Spleen (tissue), 11 donors: ENCODE results near the gene ZSCAN5A. TPM values are rescaled to one million over a fixed set of nuclear protein-coding genes. Genes with fewer than 3 reads are reported as not detected.

Experiments used
- DNase-seq: peaks from one replicate; pipeline ENCODE4 v3.0.0-alpha.2; 2020
- H3K27ac ChIP-seq, 8 donors: fragments of 200-600 bp; sonication (generic) in 7 of 8; 1 replicate in 4 of 8; 2 replicates in 4 of 8; pipeline versions ENCODE4 v1.5.0 to v1.8.0; 2016 to 2021; ENCODE audit warnings: inconsistent platforms in 4 of 8, mild to moderate bottlenecking in 4 of 8, moderate library complexity in 1 of 8
- H3K27me3 ChIP-seq, 7 donors: fragments of 200-600 bp; sonication (generic) in 6 of 7; replicated peaks in 1 of 7; 1 replicate in 4 of 7; 2 replicates in 3 of 7; pipeline versions ENCODE4 v1.5.0 to v1.8.0; 2016 to 2021; ENCODE audit warnings: inconsistent platforms in 3 of 7, mild to moderate bottlenecking in 1 of 7
- H3K36me3 ChIP-seq, 6 donors: fragments of 200-600 bp; sonication (generic) in 5 of 6; 1 replicate in 4 of 6; 2 replicates in 2 of 6; pipeline versions ENCODE4 v1.5.0 to v1.8.0; 2016 to 2021; ENCODE audit warnings: inconsistent platforms in 2 of 6
- H3K4me1 ChIP-seq, 6 donors: fragments of 200-600 bp; sonication (generic) in 5 of 6; 1 replicate in 3 of 6; 2 replicates in 3 of 6; pipeline versions ENCODE4 v1.5.0 to v1.8.0; 2016 to 2021; ENCODE audit warnings: inconsistent platforms in 3 of 6
- H3K4me3 ChIP-seq, 8 donors: fragments of 200-600 bp; sonication (generic) in 7 of 8; 1 replicate in 4 of 8; 2 replicates in 4 of 8; pipeline versions ENCODE4 v1.5.0 to v1.8.0; 2016 to 2021; ENCODE audit warnings: inconsistent platforms in 4 of 8, mild to moderate bottlenecking in 4 of 8, moderate library complexity in 2 of 8
- H3K9me3 ChIP-seq, 8 donors: fragments of 200-600 bp; sonication (generic) in 7 of 8; 1 replicate in 4 of 8; 2 replicates in 4 of 8; pipeline versions ENCODE4 v1.5.0 to v1.8.0; 2016 to 2021; ENCODE audit warnings: inconsistent platforms in 4 of 8
- CTCF ChIP-seq, 11 experiments: fragments of 200-600 bp in 7 of 11; fragments of 450-650 bp in 4 of 11; sonication (generic) in 4 of 11; IDR thresholded peaks in 8 of 11; conservative IDR thresholded peaks in 3 of 11; 1 replicate in 7 of 11; 2 replicates in 4 of 11; pipeline versions ENCODE4 v1.4.0 to v1.8.0; 2016 to 2021; ENCODE audit warnings: antibody characterized with exemption in 11 of 11, inconsistent platforms in 4 of 11, mild to moderate bottlenecking in 1 of 11
- POLR2A ChIP-seq, 3 donors: fragments of 450-650 bp; IDR thresholded peaks; one replicate each; pipeline ENCODE4 v1.5.1; 2017; ENCODE audit warnings: antibody characterized with exemption in 3 of 3, mild to moderate bottlenecking in 1 of 3
- POLR2AphosphoS5 ChIP-seq, 3 donors: sonication (generic); formaldehyde crosslinking; IDR thresholded peaks; one replicate each; pipeline ENCODE4 v1.5.1; 2017; ENCODE audit warnings: antibody characterized with exemption in 3 of 3
- WGBS, 5 donors: extraction: QIAGEN DNeasy Blood & Tissue Kit in 3 of 5; methylation state at CpG; one replicate each; pipeline versions ENCODE4 v1.1.5 to v1.1.7; 2013 to 2018; 5-methylcytosine and 5-hydroxymethylcytosine counted together
- intact Hi-C: fragments of 100-400 bp; cut with DNase I; formaldehyde crosslinking; loops from one replicate; pipeline ENCODE4 v1.15.0; 2023; ENCODE audit warnings: low total_unique reads
- polyA plus RNA-seq, 3 donors: library from polyadenylated mRNA; stranded (reverse); fragments of 200-250 nt; gene quantifications; one replicate each; pipeline ENCODE4 v1.2.1, GENCODE V29; 2013
- total RNA-seq, 7 donors: library from RNA; depleted of rRNA in 3 of 7; stranded (reverse); fragments of >200 nt in 3 of 7; fragmentation: NEBNext Ultra II Directional in 4 of 7; extraction: Animal tissue kit (Norgen Biotek cat#: 25700) in 4 of 7; gene quantifications; one replicate each; pipeline versions ENCODE4 v1.1.0 to v1.2.1, GENCODE V29; 2016 to 2021
- donor health status: healthy with polysubstance abuse.
- donor health status: DM: no; HTN: no; CAD: no; lungs with moderate emphysema.
- donor health status: DM: no; HTN: no; CAD: no.
- donor health status: Bipolar disorder and iron deficiency.
- donor health status: healthy.
- donor health status: DM: no; HTN: no; CAD: no.
- donor health status: DM: yes; HTN: yes; CAD: no.

The ZSCAN5A gene
- total and polyA plus RNA-seq, 10 donors: 3.4 to 18.7 (median 7.1) TPM

- no peak for DNase-seq
Observed at GRCh38 chr19:56314018-56314380, 640 bp downstream of the ZSCAN5A start.

DNA sequence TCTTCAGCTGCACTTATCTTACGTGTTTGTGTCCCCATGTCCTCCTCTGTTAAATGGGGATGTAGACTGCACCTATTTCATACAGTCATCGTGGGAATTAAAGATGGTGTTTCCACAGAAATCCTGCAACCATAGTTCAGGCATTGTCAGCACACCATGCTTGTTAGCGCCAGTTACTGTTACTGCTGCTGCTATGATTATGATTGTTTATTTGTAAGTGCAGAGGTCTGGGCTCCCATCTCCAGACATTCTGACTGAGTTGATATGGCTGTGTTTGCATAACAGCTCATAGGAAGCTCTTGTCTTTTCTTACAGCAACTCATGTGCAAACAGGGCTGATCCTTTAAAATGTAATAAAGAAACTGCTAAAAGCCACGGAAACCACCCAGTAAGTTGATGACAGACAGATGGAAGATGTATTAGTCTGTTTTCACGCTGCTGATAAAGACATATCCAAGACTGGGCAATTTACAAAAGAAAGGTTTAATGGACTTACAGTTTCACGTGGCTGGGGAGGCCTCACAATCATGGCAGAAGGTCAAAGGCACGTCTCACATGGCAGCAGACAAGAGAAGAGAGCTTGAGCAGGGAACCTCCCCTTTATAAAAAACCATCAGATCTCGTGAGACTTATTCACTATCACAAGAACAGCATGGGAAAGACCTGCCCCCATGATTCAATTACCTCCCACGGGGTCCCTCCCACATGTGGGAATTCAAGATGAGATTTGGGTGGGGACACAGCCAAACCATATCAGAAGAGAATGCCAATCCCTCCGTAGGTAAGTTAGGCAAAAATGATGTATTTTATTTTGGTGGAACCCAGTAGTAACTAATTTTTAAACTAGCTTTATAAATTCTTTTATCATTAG is 1.6 kb downstream of the ZSCAN5A start:
- Histone ChIP-seq H3K9me3 (no peaks in the 10 kb centered on the region), H3K4me3 (peak overlapping the region in 1 of 8 donors; percentile 86), H3K27ac (peak overlapping the region in 3 of 8 donors; percentile 94 to 97 (median 95)), H3K4me1 (peaks cover 9 to 47% (median 28%) of the 10 kb centered on the region in 6 donors), H3K36me3 (peaks cover 0 to 28% (median 9%) of the 10 kb centered on the region in 6 donors), H3K27me3 (no peaks in the 10 kb centered on the region)
- DNase-seq: no peak
- WGBS, 5 donors: 74 to 80% (median 77%) methylated on average over 10 of the region's 10 CpGs
- no peak for TF ChIP-seq CTCF (IDR thresholded peaks at IDR 0.05 in 8 of 11, conservative IDR thresholded peaks at IDR 0.05 in 3 of 11)
- intact Hi-C loops: no loop called here

More at GRCh38 chr19:56314018-56314380, 640 bp downstream of the ZSCAN5A start:
- no peaks in the 10 kb centered on the region for H3K27me3 ChIP-seq
- peak overlapping the region; percentile 90 to 98 (median 96) for H3K27ac ChIP-seq
- peaks cover 0 to 28% (median 9%) of the 10 kb centered on the region in 6 donors for H3K36me3 ChIP-seq
- no peak for TF ChIP-seq POLR2AphosphoS5 (IDR thresholded peaks at IDR 0.05)
- no peak for TF ChIP-seq POLR2A (IDR thresholded peaks at IDR 0.05)
- TF ChIP-seq CTCF (IDR thresholded peaks at IDR 0.05 in 8 of 11, conservative IDR thresholded peaks at IDR 0.05 in 3 of 11): no peak
- H3K4me1 ChIP-seq: peaks cover 9 to 57% (median 29%) of the 10 kb centered on the region in 6 donors
- H3K9me3 ChIP-seq: no peaks in the 10 kb centered on the region
- intact Hi-C loops: no loop called here
- H3K4me3 ChIP-seq: peak overlapping the region; percentile 68 to 94 (median 88)
- WGBS, 5 donors: 1 to 2% (median 1%) methylated on average over 9 of the region's 9 CpGs

- 41 to 59% (median 53%) methylated on average over 4 of the region's 4 CpGs for WGBS, 5 donors
- Histone ChIP-seq H3K4me1 (peaks cover 9 to 50% (median 29%) of the 10 kb centered on the region in 6 donors), H3K4me3 (no peak overlapping the region), H3K36me3 (peaks cover 0 to 28% (median 9%) of the 10 kb centered on the region in 6 donors), H3K9me3 (no peaks in the 10 kb centered on the region), H3K27ac (no peak overlapping the region), H3K27me3 (no peaks in the 10 kb centered on the region)
- DNase-seq: no peak
- intact Hi-C loops: no loop called here
- TF ChIP-seq CTCF (IDR thresholded peaks at IDR 0.05 in 8 of 11, conservative IDR thresholded peaks at IDR 0.05 in 3 of 11) (no peak), POLR2AphosphoS5 (IDR thresholded peaks at IDR 0.05) (no peak), POLR2A (IDR thresholded peaks at IDR 0.05) (no peak)
Observed at GRCh38 chr19:56312342-56312741, 2.3 kb downstream of the ZSCAN5A start.

DNA sequence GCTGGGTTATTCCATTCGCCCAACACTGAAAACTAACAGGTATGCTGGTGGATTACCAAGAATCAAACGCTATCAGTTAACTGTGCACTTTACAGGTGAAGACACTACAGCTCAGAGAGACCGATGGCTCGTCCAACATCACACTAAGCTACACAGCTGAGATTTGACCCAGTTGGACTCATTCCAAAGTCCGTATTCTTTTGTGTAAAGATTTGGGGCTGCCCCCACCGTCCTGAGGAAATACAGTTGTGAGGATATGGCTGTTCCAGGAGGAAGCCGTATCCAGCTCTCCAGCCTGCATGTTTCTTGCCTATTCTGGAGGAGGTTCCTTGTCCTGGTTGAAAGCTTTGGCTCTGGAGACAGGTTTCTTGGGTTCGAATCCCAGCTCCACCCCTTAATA is 4.2 kb downstream of the ZSCAN5A start:
- TF ChIP-seq POLR2A (IDR thresholded peaks at IDR 0.05) (no peak), POLR2AphosphoS5 (IDR thresholded peaks at IDR 0.05) (no peak), CTCF (IDR thresholded peaks at IDR 0.05 in 8 of 11, conservative IDR thresholded peaks at IDR 0.05 in 3 of 11) (no peak)
- 76 to 92% (median 84%) methylated on average over 8 of the region's 8 CpGs for WGBS, 5 donors
- Histone ChIP-seq H3K4me3 (no peak overlapping the region), H3K9me3 (no peaks in the 10 kb centered on the region), H3K36me3 (peaks cover 0 to 28% (median 9%) of the 10 kb centered on the region in 6 donors), H3K27me3 (no peaks in the 10 kb centered on the region), H3K4me1 (peaks cover 5 to 42% (median 23%) of the 10 kb centered on the region in 6 donors), H3K27ac (no peak overlapping the region)
- DNase-seq: no peak
- intact Hi-C loops: no loop called here
